Measurements from ENCODE around the gene IGSF23.
"Not testable (repeated sequence)": the region's sequence is repeated elsewhere in the genome, so short reads cannot be mapped to it uniquely, and the experiment has no call there.

The IGSF23 gene

DNA sequence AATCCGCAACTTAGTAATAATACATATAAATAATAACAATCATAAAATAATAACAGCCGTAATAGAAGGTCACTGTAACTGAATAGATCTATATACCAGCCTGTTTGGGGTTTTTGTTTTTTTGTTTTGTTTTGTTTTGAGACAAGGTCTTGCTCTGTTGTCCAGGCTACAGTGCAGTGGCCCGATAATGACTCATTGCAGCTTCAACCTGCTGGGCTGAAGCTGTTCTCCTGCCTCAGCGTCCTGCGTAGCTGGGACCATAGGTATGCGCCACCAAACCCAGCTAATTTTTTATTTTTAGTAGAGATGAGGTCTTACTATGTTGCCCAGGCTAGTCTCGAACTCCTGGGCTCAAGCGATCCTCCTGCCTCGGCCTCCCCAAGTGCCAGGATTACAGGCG is 950 bp downstream of the IGSF23 start:
- no peak for DNase-seq (ENCODE audit: low spot score)

- DNase-seq (ENCODE audit: low spot score) = no peak
These were observed 2.5 kb downstream of the IGSF23 start for GRCh38 chr19:44615863-44616247.

- DNase-seq (ENCODE audit: low spot score) = no peak
These were observed 3.9 kb downstream of the IGSF23 start for GRCh38 chr19:44617110-44617880.

- no peak for DNase-seq (ENCODE audit: low spot score)
These were observed 5.4 kb downstream of the IGSF23 start for GRCh38 chr19:44618640-44619357.

- no peak for DNase-seq (ENCODE audit: low spot score)
These were observed 7.3 kb downstream of the IGSF23 start for GRCh38 chr19:44620667-44621066.

- DNase-seq (ENCODE audit: low spot score) = no peak
These were observed 8.0 kb downstream of the IGSF23 start for GRCh38 chr19:44621367-44621766.

- no peak for DNase-seq (ENCODE audit: low spot score)
These were observed 9.7 kb downstream of the IGSF23 start for GRCh38 chr19:44623080-44623479.

DNA sequence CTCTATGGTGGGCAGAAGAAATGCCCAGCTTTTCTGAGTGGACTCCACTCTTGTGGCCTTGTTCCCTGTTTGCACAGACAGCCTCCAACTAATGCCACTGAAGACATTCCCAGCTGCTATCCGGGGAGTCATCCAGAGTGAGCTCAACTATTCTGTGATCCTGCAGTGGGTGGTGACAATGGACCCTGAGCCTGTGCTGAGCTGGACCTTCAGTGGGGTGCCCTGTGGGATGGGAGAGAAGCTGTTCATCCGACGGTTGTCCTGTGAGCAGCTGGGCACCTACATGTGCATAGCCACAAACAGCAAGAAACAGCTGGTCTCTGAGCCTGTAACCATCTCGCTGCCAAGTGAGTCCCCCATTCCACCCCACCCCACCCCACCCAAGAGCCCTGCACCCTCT is 10.3 kb downstream of the IGSF23 start:
- DNase-seq (ENCODE audit: low spot score) = no peak

DNA sequence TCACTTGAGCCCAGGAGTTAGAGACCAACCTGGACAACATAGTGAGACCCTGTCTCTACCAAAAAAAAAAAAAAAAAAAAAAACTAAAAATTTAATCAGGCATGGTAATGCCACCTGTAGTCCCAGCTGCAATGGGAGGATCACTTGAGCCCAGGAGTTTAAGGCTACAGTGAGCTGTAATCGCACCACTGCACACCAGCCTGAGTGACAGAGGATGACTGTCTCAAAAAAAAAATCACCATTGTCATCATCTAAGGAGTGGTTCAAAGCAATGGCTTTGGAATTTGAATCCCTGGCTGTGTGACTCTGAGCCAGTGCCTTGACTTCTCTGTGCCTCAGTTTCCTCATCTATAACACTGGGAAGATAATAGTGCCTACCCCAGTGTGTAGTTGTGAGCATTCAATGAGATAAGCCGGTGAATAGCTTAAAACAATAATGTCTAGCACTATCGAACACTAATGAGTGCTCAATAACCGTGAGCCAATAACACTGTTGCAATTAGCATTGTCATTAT is 11.5 kb downstream of the IGSF23 start:
- no peak for DNase-seq (ENCODE audit: low spot score)

- not testable (repeated sequence) for DNase-seq (ENCODE audit: low spot score)
These were observed 12.3 kb downstream of the IGSF23 start for GRCh38 chr19:44625637-44626036.

GRCh38 chr19:44626048-44626624 is 12.8 kb downstream of the IGSF23 start:
- DNase-seq (ENCODE audit: low spot score) = peak; percentile 46

DNA sequence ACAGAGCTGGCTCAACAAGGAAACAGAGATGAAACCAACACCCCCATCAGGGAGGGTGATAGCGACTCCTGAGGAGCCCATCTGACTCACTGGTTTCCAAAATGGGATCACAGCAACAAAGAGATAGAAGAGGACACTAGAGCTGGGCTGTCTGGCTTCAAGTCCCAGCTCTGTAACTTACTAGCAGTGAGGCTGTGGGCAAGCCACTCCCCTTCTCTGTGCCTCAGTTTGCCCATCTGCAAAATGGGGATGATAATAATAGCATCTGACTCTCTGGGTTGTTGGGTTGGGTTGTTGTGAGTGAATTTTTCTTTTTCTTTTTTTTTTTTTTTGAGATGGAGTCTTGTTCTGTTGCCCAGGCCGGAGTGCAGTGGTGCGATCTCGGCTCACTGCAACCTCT is 14.3 kb downstream of the IGSF23 start:
- no peak for DNase-seq (ENCODE audit: low spot score)

DNA sequence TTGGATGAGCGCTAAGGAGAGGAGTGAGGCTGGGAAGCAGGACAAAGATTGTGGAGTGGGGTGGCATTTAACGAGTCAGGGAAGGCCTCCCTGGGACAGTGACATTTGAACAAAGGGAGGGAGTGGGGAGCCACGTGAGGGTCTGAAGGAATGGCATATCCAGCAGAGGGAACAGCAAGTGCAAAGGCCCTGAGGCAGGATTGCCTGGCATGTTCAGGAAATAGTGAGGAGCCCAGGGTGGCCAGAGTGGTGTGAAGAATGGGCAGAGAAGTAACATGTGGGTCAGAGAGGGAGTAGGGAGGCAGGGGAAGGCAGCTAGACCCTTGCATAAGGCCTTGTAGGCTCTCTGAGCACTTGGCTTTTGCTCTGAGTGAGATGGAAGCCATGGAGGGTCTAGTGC is 15.4 kb downstream of the IGSF23 start:
- no peak for DNase-seq (ENCODE audit: low spot score)

DNA sequence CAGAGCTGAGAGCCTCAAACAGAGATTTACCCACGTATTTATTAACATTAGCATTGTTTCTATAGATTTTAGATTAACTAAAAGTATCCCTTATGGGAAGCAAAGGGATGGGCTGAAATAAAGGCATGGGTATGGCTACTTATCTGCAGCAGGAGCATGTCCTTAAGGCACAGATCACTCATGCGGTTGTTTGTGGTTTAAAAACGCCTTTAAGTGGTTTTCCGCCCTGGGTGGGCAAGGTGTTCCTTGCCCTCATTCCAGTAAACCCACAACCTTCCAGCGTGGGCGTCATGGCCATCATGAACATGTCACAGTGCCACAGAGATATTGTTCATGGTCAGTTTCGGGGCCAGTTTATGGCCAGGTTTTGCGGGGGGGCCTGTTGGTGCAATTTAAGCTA is 18.2 kb downstream of the IGSF23 start:
- not testable (repeated sequence) for DNase-seq (ENCODE audit: low spot score)

DNA sequence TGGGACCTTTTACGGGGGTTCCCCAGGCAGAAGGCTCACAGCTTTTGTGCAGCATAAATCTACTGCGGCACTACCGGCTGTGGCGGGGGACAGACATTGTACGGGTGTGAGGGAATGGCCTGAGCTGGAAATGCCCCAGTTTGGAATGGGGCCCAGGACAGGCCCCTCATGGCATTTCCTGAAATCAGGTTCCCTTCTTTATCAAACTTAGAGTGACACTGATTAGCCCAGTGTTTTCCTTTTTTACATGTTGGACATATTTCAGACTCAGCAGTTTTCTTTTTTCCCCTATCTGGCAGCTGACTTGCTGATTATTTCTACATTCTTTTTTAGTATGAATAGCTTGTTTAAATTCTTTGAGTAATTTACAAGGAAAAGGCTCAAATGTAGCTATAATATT is 20.7 kb downstream of the IGSF23 start:
- DNase-seq (ENCODE audit: low spot score) = not testable (repeated sequence)

GRCh38 chr19:44634785-44635184 is 21.4 kb downstream of the IGSF23 start:
- DNase-seq (ENCODE audit: low spot score) = no peak

DNA sequence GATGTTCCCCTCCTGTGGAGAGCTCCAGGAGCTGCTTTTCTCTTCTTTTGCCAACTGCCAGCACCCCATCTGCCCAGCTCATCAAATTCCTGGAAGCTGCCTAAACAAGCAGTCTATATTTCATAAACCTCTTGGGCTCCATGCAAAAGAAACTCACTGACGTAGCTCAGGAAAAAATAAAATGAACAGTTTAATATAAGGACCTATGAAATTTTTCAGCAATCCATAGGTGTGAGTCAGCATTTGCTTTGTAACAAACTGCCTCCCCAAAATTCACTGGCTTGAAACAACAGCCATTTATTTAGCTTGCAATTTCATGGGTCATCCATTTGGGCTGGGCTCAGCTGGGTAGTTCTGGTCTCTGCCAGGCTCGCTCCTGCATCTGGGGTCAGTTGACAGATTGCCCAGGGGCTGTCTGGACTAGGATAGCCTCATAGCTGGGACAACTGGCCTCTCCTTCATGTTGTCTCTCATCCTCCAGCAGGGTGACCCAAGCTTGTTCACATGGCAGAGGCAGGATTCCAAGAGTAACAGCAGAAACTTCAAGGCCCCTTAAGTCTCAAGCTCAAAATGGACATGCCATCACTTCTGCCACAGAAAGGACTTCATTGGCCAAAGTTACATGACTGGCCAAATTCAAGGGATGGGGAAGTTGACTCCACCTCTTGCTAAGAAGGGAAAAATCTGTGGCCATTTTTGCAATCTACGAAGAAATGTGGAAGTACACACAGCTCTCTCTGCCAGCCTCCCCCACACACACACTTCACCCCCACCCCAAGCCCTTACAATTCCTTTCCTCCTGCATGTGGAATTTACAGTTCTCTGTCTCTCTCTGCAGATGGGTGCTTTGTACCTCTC is 22.4 kb downstream of the IGSF23 start:
- no peak for DNase-seq (ENCODE audit: low spot score)

DNA sequence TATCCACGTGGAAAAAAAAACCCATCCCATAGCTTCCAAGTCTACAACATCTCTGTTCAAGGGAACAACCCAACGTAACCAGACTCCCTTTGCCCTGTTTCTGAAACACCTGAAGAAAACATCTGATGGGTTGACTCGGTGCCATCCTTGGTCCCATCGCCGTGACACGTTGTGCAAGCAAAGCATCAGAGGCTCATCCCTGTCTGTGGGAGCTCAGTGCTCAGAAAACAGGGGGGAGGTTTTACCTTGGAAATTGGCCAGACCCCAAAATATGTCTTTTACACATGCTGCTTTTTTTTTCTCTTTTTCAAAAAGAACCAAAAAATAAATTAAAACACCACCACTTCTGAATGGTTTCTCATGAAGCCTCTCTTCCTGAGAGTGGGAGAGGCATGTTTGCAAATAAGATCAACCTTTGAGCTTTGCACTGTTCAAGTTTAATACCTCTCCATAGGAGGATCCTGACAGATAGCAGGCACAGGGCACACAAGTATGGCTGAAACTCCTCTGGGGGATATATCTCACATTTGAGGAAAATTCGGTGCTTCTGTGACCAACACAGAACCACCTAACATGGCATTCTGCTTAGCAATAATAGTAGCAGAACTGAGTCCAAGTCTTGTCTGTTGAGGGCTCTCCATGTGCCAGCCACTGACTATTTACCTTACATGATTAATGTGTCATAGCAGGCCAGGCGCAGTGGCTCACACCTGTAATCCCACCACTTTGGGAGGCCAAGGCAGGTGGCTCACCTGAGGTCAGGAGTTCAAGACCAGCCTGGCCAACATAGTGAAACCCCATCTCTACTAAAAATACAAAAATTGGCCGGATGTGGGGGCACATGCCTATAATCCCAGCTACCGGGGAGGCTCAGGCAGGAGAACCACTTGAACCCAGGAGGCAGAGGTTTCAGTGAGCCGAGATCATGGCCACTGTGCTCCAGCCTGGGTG is 23.4 kb downstream of the IGSF23 start:
- no peak for DNase-seq (ENCODE audit: low spot score)

DNA sequence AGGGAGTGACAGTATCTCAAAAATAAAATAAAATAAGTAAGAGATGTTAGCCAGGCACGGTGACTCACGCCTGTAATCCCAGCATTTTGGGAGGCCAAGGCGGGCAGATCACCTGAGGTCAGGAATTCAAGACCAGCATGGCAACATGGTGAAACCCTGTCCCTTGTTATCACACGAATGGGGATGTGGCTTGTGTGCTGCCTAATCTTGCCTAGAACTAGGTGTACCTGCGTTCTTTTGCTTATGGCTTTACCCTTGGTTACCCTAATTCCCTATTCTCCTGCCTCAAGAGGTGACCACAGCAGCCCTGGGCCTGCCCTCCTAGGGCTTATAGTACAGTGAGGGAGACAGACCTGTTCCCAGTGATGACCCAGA is 24.0 kb downstream of the IGSF23 start:
- no peak for DNase-seq (ENCODE audit: low spot score)

GRCh38 chr19:44640518-44640917 is 27.2 kb downstream of the IGSF23 start:
- no peak for DNase-seq (ENCODE audit: low spot score)

Measured in iPS-NIHi11 (cell line).